Regular cardiac myocyte (primary cell): ENCODE results near the gene CHMP5. TPM values are rescaled to one million over a fixed set of nuclear protein-coding genes. Genes with fewer than 3 reads are reported as not detected.

Source experiments
- total RNA-seq: library from RNA; depleted of rRNA; stranded (reverse); fragments of >200 nt; gene quantifications from 2 replicates; pipeline ENCODE4 v1.2.3, GENCODE V29; 2014

The CHMP5 gene
- 129 and 156 TPM in 2 replicates for total RNA-seq

GRCh38 chr9:33264473-33265177, at the start of gene CHMP5, which contains the start of gene BAG1:
CHMP5 (plus strand) TSS chr9:33265049; CDS start chr9:33265079, 30 bp downstream.
BAG1 (minus strand) TSS chr9:33264708.

GRCh38 chr9:33239921-33240320, 24.9 kb upstream of the CHMP5 start, which contains the start of gene SPINK4:
SPINK4 (plus strand) TSS chr9:33240167; CDS start chr9:33240209, 42 bp downstream.

GRCh38 chr9:33290247-33291030, 25.6 kb downstream of the CHMP5 start, which contains the start of gene NFX1:
NFX1 (plus strand) TSS chr9:33290516; CDS start chr9:33290573, 57 bp downstream.

Other genes with a start within 250 kb of the CHMP5 start
- gene DNAJA1, start 239.8 kb upstream of the CHMP5 start, total RNA-seq, result 95.8 and 216 TPM in 2 replicates
- gene SMU1, start 188.4 kb upstream of the CHMP5 start, total RNA-seq, result 35.8 and 42.2 TPM in 2 replicates
- 37.2 and 51.6 TPM in 2 replicates for gene B4GALT1, start 97.7 kb upstream of the CHMP5 start, total RNA-seq
- gene SPINK4, start 24.9 kb upstream of the CHMP5 start, total RNA-seq, result not detected in 2 replicates
- 14.0 and 19.2 TPM in 2 replicates for gene BAG1, start 341 bp upstream of the CHMP5 start, total RNA-seq
- 18.6 and 19.4 TPM in 2 replicates for gene NFX1, start 25.5 kb downstream of the CHMP5 start, total RNA-seq
- gene AQP7, start 137.5 kb downstream of the CHMP5 start, total RNA-seq, result 0.19 TPM in 1 of 2 replicates, not detected in the other
- 0.85 and 0.96 TPM in 2 replicates for gene AQP3, start 182.5 kb downstream of the CHMP5 start, total RNA-seq
- 19.4 and 45.8 TPM in 2 replicates for gene NOL6, start 208.9 kb downstream of the CHMP5 start, total RNA-seq